OCI-LY7 (cell line): Measurements from ENCODE around the gene MAN2C1. TPM values are rescaled to one million over a fixed set of nuclear protein-coding genes. Genes with fewer than 3 reads are reported as not detected.

ENCODE experiments used
- BruUV-seq: library from RNA; stranded (reverse); fragments of 400-500 nt; replicated peaks from 2 replicates; lab custom pipeline; 2021; lab: Mats Ljungman, UMichigan
- CTCF ChIA-PET: fragments of 300-600 bp; sonication (Branson Sonifier 250); formaldehyde crosslinking; loops from one replicate; lab custom pipeline; 2022; ENCODE audit warnings: antibody characterized with exemption; ENCODE audit not compliant: unreplicated experiment; lab: Charles Lee
- POLR2A ChIA-PET: fragments of 300-600 bp; sonication (Branson Sonifier 250); formaldehyde crosslinking; loops from one replicate; lab custom pipeline; 2022; ENCODE audit warnings: antibody characterized with exemption; lab: Charles Lee
- DNase-seq: peaks from one replicate; pipeline ENCODE4 v3.0.0-alpha.2; 2015; ENCODE audit warnings: low spot score
- H2AFZ ChIP-seq: fragments of 200-600 bp; sonication (generic), shearing (Covaris generic); 2 replicates; pipeline ENCODE4 v1.6.1; 2014; ENCODE audit warnings: mild to moderate bottlenecking, antibody characterized with exemption, low read length, moderate library complexity
- H3K27ac ChIP-seq: fragments of 200-600 bp; sonication (generic); 2 replicates; pipeline ENCODE4 v1.5.1; 2014; ENCODE audit warnings: mixed run types, low read depth, mild to moderate bottlenecking, moderate library complexity, low read length, inconsistent platforms; ENCODE audit not compliant: poor library complexity, severe bottlenecking
- H3K36me3 ChIP-seq: fragments of 200-600 bp; sonication (generic); 2 replicates; pipeline ENCODE4 v1.6.1; 2014; ENCODE audit warnings: mild to moderate bottlenecking, antibody characterized with exemption, low read length, moderate library complexity, mixed read lengths; ENCODE audit not compliant: insufficient read depth
- H3K4me1 ChIP-seq: fragments of 200-600 bp; sonication (generic); 2 replicates; pipeline ENCODE4 v1.5.1; 2014; ENCODE audit warnings: mild to moderate bottlenecking, low read length; ENCODE audit not compliant: insufficient read depth, poor library complexity, severe bottlenecking
- H3K4me2 ChIP-seq: fragments of 200-600 bp; sonication (generic); 2 replicates; pipeline ENCODE4 v1.6.1; 2014; ENCODE audit warnings: mild to moderate bottlenecking, low read length
- H3K4me3 ChIP-seq: fragments of 200-600 bp; sonication (generic); 2 replicates; pipeline ENCODE4 v1.5.1; 2014; ENCODE audit warnings: mild to moderate bottlenecking, low read depth, low read length; ENCODE audit not compliant: poor library complexity, severe bottlenecking
- H3K79me2 ChIP-seq: fragments of 200-600 bp; sonication (generic); 2 replicates; pipeline ENCODE4 v1.6.1; 2016; ENCODE audit warnings: low read depth, mild to moderate bottlenecking, low read length, moderate library complexity, mixed read lengths; ENCODE audit not compliant: insufficient read depth
- H3K9me2 ChIP-seq: fragments of 200-600 bp; sonication (generic); 2 replicates; pipeline ENCODE4 v1.6.1; 2016; ENCODE audit warnings: mild to moderate bottlenecking, low read length, mixed read lengths; ENCODE audit not compliant: insufficient read depth
- H3K9me3 ChIP-seq: fragments of 200-600 bp; sonication (generic); 2 replicates; pipeline ENCODE4 v1.6.1; 2014; ENCODE audit warnings: mild to moderate bottlenecking, mixed run types, low read length, mixed read lengths
- H4K20me1 ChIP-seq: fragments of 200-600 bp; sonication (generic); 2 replicates; pipeline ENCODE4 v1.6.1; 2014; ENCODE audit warnings: mild to moderate bottlenecking, antibody characterized with exemption, low read length, moderate library complexity, mixed read lengths; ENCODE audit not compliant: insufficient read depth
- EZH2phosphoT487 ChIP-seq: fragments of 200-600 bp; sonication (generic); IDR thresholded peaks from 2 replicates; pipeline ENCODE4 v1.6.1; 2018; ENCODE audit warnings: low read depth, borderline replicate concordance, mild to moderate bottlenecking, mixed run types, antibody characterized with exemption, low read length, moderate library complexity, mixed read lengths
- intact Hi-C: fragments of 100-400 bp; cut with micrococcal nuclease; formaldehyde crosslinking; loops from one replicate; pipeline ENCODE4 v1.10.0; 2022; ENCODE audit not compliant: unreplicated experiment
- total RNA-seq, 2 experiments: library from RNA; depleted of rRNA in 1 of 2; stranded (reverse); fragments of >200 nt in 1 of 2; shearing (Covaris generic) in 1 of 2; gene quantifications; 2 replicates each; pipeline ENCODE4 v1.2.3, GENCODE V29; 2014 to 2022
- TF ChIP-seq, protein P1 (sequence below): fragments of 200-600 bp; sonication (generic); conservative IDR thresholded peaks from 2 replicates; pipeline ENCODE4 v1.5.1; 2014; ENCODE audit warnings: mild to moderate bottlenecking, antibody characterized with exemption, low read length, moderate library complexity, mixed read lengths

The MAN2C1 gene
- total RNA-seq, 2 experiments from 2014 or later, result 98.8 to 141 TPM

DNA sequence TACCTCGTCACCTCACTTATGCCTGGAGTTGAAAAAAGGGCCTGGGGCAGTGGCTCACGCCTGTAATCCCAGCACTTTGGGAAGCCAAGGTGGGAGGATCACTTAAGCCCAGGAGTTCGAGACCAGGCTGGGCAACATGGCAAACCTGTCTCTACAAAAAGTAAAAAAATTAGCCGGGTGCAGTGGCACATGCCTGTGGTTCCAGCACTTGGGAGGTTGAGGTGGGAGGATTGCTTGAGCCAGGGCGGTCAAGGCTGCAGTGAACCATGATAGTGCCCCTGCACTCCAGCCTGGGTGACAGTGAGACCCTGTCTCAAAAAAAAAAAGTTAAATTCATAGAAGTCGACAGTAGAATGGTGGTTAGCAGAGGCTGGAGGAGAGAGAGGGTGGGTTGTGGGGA, 26.2 kb downstream of the MAN2C1 start:
- no peak overlapping the region for H3K27ac ChIP-seq
- no peaks in the 10 kb centered on the region for H4K20me1 ChIP-seq
- no peaks in the 10 kb centered on the region for H3K9me3 ChIP-seq
- DNase-seq, result no peak
- TF ChIP-seq, protein P1, sequence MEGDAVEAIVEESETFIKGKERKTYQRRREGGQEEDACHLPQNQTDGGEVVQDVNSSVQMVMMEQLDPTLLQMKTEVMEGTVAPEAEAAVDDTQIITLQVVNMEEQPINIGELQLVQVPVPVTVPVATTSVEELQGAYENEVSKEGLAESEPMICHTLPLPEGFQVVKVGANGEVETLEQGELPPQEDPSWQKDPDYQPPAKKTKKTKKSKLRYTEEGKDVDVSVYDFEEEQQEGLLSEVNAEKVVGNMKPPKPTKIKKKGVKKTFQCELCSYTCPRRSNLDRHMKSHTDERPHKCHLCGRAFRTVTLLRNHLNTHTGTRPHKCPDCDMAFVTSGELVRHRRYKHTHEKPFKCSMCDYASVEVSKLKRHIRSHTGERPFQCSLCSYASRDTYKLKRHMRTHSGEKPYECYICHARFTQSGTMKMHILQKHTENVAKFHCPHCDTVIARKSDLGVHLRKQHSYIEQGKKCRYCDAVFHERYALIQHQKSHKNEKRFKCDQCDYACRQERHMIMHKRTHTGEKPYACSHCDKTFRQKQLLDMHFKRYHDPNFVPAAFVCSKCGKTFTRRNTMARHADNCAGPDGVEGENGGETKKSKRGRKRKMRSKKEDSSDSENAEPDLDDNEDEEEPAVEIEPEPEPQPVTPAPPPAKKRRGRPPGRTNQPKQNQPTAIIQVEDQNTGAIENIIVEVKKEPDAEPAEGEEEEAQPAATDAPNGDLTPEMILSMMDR, result no peak
- no peak for TF ChIP-seq EZH2phosphoT487
- intact Hi-C loops, result no loop called here
- peaks cover 23% of the 10 kb centered on the region for H3K4me1 ChIP-seq
- no peaks in the 10 kb centered on the region for H3K9me2 ChIP-seq
- POLR2A ChIA-PET, result no interaction called here
- no TSS peak for BruUV-seq
- H2AFZ ChIP-seq, result no peak overlapping the region
- no peaks in the 10 kb centered on the region for H3K79me2 ChIP-seq
- CTCF ChIA-PET, result no interaction called here
- no peak overlapping the region for H3K4me2 ChIP-seq
- peaks cover 22% of the 10 kb centered on the region; the same call in 1 of the 2 replicates for H3K36me3 ChIP-seq
- no peak overlapping the region for H3K4me3 ChIP-seq

DNA sequence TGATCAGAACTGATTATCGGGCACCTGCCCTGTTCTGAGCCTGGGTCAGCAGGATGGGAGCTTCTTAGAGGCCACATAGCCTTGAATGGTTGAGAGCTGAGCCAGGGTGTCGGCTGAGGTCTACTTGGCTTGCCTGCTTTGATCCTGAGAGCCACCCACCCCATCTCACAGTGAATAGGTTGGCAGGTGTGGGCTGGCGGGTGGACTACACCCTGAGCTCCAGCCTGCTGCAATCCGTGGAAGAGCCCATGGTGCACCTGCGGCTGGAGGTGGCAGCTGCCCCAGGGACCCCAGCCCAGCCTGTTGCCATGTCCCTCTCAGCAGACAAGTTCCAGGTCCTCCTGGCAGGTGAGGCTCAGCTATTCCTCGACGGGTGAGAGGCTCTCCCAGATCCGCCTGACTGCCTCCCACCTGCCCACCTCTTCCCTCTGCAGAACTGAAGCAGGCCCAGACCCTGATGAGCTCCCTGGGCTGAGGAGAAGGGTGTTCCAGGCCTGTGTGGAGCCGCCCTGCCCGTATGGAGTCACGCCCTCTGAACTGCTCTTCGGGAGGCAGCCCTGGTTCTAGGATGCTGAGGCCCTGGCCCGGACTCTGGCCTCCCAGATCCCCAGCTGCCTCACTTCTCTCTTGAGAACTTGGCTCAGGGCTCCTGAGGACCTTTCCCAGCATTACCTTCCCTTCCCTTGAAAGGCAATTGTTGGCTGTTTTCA, 28.7 kb downstream of the MAN2C1 start:
- CTCF ChIA-PET, result no interaction called here
- H2AFZ ChIP-seq, result no peak overlapping the region
- intact Hi-C loops, result no loop called here
- H3K9me3 ChIP-seq, result no peaks in the 10 kb centered on the region
- POLR2A ChIA-PET, result no interaction called here
- peaks cover 12% of the 10 kb centered on the region; the same call in 1 of the 2 replicates for H3K79me2 ChIP-seq
- no peaks in the 10 kb centered on the region for H4K20me1 ChIP-seq
- H3K4me1 ChIP-seq, result peaks cover 17% of the 10 kb centered on the region
- H3K27ac ChIP-seq, result no peak overlapping the region
- DNase-seq, result no peak
- no peak overlapping the region for H3K4me2 ChIP-seq
- H3K4me3 ChIP-seq, result no peak overlapping the region
- no peaks in the 10 kb centered on the region for H3K9me2 ChIP-seq
- TSS peak; percentile 69 for BruUV-seq
- TF ChIP-seq, protein P1, result no peak
- no peak for TF ChIP-seq EZH2phosphoT487
- peaks cover 22% of the 10 kb centered on the region; the same call in 1 of the 2 replicates for H3K36me3 ChIP-seq

DNA sequence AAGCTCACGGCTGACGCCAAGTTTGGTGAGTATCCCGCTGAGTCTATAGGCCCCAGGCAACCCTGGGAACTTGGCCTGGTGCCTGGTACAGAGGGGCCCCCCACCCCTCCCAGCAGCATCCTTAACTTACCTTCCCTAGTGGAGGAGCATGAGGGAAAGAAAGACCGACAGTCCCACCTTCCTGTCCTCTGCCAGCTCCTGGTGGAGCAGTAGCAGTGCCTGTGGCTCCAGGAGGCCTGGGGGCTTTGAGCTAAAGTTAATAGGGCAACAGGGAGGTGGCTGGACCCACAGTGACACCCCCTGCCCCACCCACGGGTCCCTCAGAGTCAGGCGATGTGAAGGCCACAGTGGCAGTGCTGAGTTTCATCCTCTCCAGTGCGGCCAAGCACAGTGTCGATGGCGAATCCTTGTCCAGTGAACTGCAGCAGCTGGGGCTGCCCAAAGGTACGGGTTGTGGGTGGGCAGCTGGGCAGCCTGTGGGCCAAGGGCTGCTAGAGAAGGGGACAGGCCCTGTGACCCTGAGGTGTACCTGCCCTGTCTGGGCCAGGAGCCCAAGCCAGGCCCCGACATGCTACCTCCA, 29.7 kb downstream of the MAN2C1 start:
- intact Hi-C loops, result no loop called here
- POLR2A ChIA-PET, result no interaction called here
- BruUV-seq, result no TSS peak
- CTCF ChIA-PET, result no interaction called here
- no peak overlapping the region for H3K4me3 ChIP-seq
- no peaks in the 10 kb centered on the region for H3K9me2 ChIP-seq
- H3K79me2 ChIP-seq, result peaks cover 12% of the 10 kb centered on the region; the same call in 1 of the 2 replicates
- no peak for TF ChIP-seq EZH2phosphoT487
- TF ChIP-seq, protein P1, result no peak
- H3K36me3 ChIP-seq, result peaks cover 22% of the 10 kb centered on the region; the same call in 1 of the 2 replicates
- no peaks in the 10 kb centered on the region for H3K9me3 ChIP-seq
- H4K20me1 ChIP-seq, result no peaks in the 10 kb centered on the region
- no peak overlapping the region for H3K4me2 ChIP-seq
- H2AFZ ChIP-seq, result no peak overlapping the region
- peaks cover 14% of the 10 kb centered on the region for H3K4me1 ChIP-seq
- no peak for DNase-seq
- H3K27ac ChIP-seq, result no peak overlapping the region
